CD4-positive, alpha-beta T cell (primary cell): ENCODE data around the gene HS3ST5. TPM values are rescaled to one million over a fixed set of nuclear protein-coding genes. Genes with fewer than 3 reads are reported as not detected.

ENCODE experiments used
- ATAC-seq: fragments of 200-7000 bp; cut with Tn5 transposase; one replicate; pipeline ENCODE4 v1.10.0; 2022; ENCODE audit warnings: mild to moderate bottlenecking; ENCODE audit not compliant: poor library complexity
- CTCF ChIA-PET: fragments of 350-600 bp; sonication (Branson Sonifier 250); formaldehyde crosslinking; loops from one replicate; lab custom pipeline; 2021; ENCODE audit warnings: antibody characterized with exemption, inconsistent platforms; lab: Charles Lee
- POLR2A ChIA-PET: fragments of 350-600 bp; sonication (Branson Sonifier 250); formaldehyde crosslinking; loops from one replicate; lab custom pipeline; 2021; ENCODE audit warnings: antibody characterized with exemption, inconsistent platforms; lab: Charles Lee
- DNase-seq, 14 experiments: peaks; one replicate each; pipeline ENCODE4 v3.0.0-alpha.2; 2013 to 2020; ENCODE audit warnings: mixed read lengths in 2 of 14
- H3K27ac ChIP-seq, 2 donors: one replicate each; pipeline versions ENCODE4 v1.5.1 to v1.7.0; 2013; ENCODE audit warnings: low read length in 2 of 2, low read depth in 1 of 2, mild to moderate bottlenecking in 1 of 2
- H3K27me3 ChIP-seq, 2 experiments: 1 replicate in 1 of 2; 2 replicates in 1 of 2; pipeline versions ENCODE4 v1.6.1 to v1.7.0; 2013; ENCODE audit warnings: low read length in 2 of 2, control low read depth in 1 of 2, mild to moderate bottlenecking in 1 of 2, moderate library complexity in 1 of 2; ENCODE audit not compliant: insufficient read depth in 2 of 2, control insufficient read depth in 1 of 2
- H3K36me3 ChIP-seq: one replicate; pipeline ENCODE4 v1.6.1; 2013; ENCODE audit warnings: low read length, control low read depth; ENCODE audit not compliant: insufficient read depth
- H3K4me1 ChIP-seq: one replicate; pipeline ENCODE4 v1.6.1; 2013; ENCODE audit warnings: low read length, control low read depth; ENCODE audit not compliant: insufficient read depth
- H3K4me3 ChIP-seq: one replicate; pipeline ENCODE4 v1.5.1; 2013; ENCODE audit warnings: mild to moderate bottlenecking, low read length, moderate library complexity
- H3K9me3 ChIP-seq, 2 experiments: 1 replicate in 1 of 2; 2 replicates in 1 of 2; pipeline versions ENCODE4 v1.6.1 to v1.7.0; 2013; ENCODE audit warnings: low read length in 2 of 2, mild to moderate bottlenecking in 2 of 2, control low read depth in 1 of 2, moderate library complexity in 1 of 2; ENCODE audit not compliant: control insufficient read depth in 1 of 2, insufficient read depth in 1 of 2
- H3K27ac Mint-ChIP-seq: one replicate; pipeline ENCODE4 v1.8.0; 2020; ENCODE audit warnings: mixed read lengths
- H3K27me3 Mint-ChIP-seq: one replicate; pipeline ENCODE4 v1.8.0; 2021; ENCODE audit warnings: mixed read lengths
- H3K36me3 Mint-ChIP-seq: one replicate; pipeline ENCODE4 v1.8.0; 2021; ENCODE audit warnings: low read depth, mixed read lengths
- H3K4me1 Mint-ChIP-seq: one replicate; pipeline ENCODE4 v1.8.0; 2021; ENCODE audit warnings: low read depth, mixed read lengths
- H3K4me3 Mint-ChIP-seq: one replicate; pipeline ENCODE4 v1.8.0; 2020; ENCODE audit warnings: mild to moderate bottlenecking, mixed read lengths
- H3K9me3 Mint-ChIP-seq: one replicate; pipeline ENCODE4 v1.8.0; 2020; ENCODE audit warnings: mixed read lengths
- intact Hi-C, 2 experiments: fragments of 100-400 bp; cut with DNase I in 1 of 2; cut with micrococcal nuclease in 1 of 2; formaldehyde crosslinking; loops; one replicate each; pipeline versions ENCODE4 v1.15.1 to v1.9.0; 2023 to 2025; cut with DNase I, micrococcal nuclease
- total RNA-seq, 174 experiments: library from RNA in 2 of 174; stranded (reverse) in 2 of 174; gene quantifications; one replicate each; pipeline ENCODE4 v1.2.3 and lab custom pipeline; 2021 to 2026
- TF ChIP-seq, protein P1 (sequence below): fragments of 200-600 bp; IDR thresholded peaks from one replicate; pipeline ENCODE4 v1.8.0; 2022; ENCODE audit warnings: antibody characterized with exemption, mild to moderate bottlenecking

Gene HS3ST5
- total RNA-seq, 2 experiments from 2014 or later, result not detected

DNA sequence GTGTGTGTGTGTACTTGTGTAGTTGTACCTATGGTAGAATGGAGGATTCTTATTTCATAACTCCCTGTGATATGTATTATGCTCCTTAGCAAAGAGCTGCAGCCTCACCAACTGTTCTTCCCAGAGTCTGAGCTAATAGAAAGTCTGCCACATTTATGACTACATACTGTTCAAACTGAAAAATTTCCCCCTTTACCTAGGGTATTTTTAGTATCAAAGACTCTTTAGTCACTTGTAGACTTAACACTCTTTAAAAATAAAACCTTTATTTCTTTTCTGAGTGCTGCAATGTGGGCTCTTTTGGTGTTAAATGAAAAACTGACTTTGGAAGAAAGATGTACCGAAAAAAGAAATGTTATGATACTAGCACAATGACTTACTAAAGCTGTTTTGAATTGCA is 39.6 kb upstream of the HS3ST5 start:
- H3K9me3 ChIP-seq, result no peaks in the 10 kb centered on the region
- DNase-seq (no peak), ATAC-seq (no peak)
- H3K4me3 ChIP-seq, result no peak overlapping the region
- no peaks in the 10 kb centered on the region for H3K36me3 Mint-ChIP-seq
- H3K36me3 ChIP-seq, result no peaks in the 10 kb centered on the region
- intact Hi-C loops, result no loop called here
- H3K27me3 Mint-ChIP-seq, result no peaks in the 10 kb centered on the region
- ChIA-PET CTCF (no interaction called here), POLR2A (no interaction called here)
- TF ChIP-seq, protein P1, sequence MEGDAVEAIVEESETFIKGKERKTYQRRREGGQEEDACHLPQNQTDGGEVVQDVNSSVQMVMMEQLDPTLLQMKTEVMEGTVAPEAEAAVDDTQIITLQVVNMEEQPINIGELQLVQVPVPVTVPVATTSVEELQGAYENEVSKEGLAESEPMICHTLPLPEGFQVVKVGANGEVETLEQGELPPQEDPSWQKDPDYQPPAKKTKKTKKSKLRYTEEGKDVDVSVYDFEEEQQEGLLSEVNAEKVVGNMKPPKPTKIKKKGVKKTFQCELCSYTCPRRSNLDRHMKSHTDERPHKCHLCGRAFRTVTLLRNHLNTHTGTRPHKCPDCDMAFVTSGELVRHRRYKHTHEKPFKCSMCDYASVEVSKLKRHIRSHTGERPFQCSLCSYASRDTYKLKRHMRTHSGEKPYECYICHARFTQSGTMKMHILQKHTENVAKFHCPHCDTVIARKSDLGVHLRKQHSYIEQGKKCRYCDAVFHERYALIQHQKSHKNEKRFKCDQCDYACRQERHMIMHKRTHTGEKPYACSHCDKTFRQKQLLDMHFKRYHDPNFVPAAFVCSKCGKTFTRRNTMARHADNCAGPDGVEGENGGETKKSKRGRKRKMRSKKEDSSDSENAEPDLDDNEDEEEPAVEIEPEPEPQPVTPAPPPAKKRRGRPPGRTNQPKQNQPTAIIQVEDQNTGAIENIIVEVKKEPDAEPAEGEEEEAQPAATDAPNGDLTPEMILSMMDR, result no peak
- H3K27me3 ChIP-seq, result no peaks in the 10 kb centered on the region
- no peaks in the 10 kb centered on the region for H3K4me1 ChIP-seq
- no peaks in the 10 kb centered on the region for H3K9me3 Mint-ChIP-seq
- H3K4me1 Mint-ChIP-seq, result no peaks in the 10 kb centered on the region
- H3K4me3 Mint-ChIP-seq, result no peak overlapping the region
- no peak overlapping the region for H3K27ac Mint-ChIP-seq
- H3K27ac ChIP-seq, result no peak overlapping the region

DNA sequence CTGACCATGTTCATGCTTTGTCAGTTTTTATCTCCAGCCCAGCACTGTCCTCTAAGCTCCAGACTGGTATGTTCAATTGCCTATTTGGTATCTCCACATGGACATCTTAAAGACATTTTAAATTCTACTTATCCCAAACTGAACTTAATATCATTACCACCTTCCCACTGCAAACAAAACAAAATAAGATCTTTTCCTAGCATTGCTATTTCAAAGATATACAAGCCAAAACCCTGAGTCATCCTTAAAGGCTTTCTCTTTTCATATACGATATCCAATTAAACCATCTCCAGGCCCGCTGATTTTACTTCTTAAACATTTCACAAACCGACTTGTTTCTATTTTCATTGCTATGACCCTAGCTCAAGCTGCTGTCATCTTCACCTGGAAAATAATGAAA is 35.1 kb upstream of the HS3ST5 start:
- CTCF ChIA-PET, result no interaction called here
- no peaks in the 10 kb centered on the region for H3K27me3 Mint-ChIP-seq
- intact Hi-C loops, result no loop called here
- ATAC-seq (no peak), DNase-seq (no peak)
- Histone ChIP-seq H3K27ac (no peak overlapping the region), H3K27me3 (no peaks in the 10 kb centered on the region), H3K9me3 (no peaks in the 10 kb centered on the region), H3K36me3 (no peaks in the 10 kb centered on the region), H3K4me1 (no peaks in the 10 kb centered on the region), H3K4me3 (no peak overlapping the region)
- no peaks in the 10 kb centered on the region for H3K36me3 Mint-ChIP-seq
- POLR2A ChIA-PET, result no interaction called here
- H3K4me3 Mint-ChIP-seq, result no peak overlapping the region
- H3K4me1 Mint-ChIP-seq, result no peaks in the 10 kb centered on the region
- no peaks in the 10 kb centered on the region for H3K9me3 Mint-ChIP-seq
- no peak overlapping the region for H3K27ac Mint-ChIP-seq
- TF ChIP-seq, protein P1, result no peak

DNA sequence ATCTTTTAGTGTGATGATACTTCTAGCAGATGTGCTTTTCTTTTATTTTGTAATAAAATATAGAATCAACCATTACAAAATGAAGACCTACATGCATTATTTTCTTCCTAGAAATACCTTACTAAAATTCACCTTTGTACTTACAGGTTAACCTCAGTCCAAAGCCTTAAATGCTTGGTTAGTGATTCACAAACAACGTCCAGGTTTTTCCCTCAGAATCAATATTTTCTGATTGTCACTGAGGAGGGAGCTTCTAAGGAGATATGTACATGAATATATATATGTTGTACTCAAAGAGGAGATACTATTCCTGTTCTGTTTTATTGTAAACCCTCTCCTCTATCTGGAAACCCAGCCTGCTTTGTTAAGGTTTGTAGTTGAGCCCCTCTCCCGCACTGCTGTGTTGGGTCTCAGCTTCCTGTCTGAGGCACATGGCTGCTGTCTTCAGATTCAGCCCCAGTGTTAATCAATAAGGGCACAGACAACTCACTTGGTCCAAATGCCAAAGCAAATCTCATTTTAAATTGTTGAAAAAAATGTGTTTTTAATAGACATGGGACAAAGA is 33.9 kb upstream of the HS3ST5 start:
- Mint-ChIP-seq H3K27ac (no peak overlapping the region), H3K36me3 (no peaks in the 10 kb centered on the region), H3K4me3 (no peak overlapping the region), H3K9me3 (no peaks in the 10 kb centered on the region), H3K4me1 (no peaks in the 10 kb centered on the region), H3K27me3 (no peaks in the 10 kb centered on the region)
- H3K4me1 ChIP-seq, result no peaks in the 10 kb centered on the region
- H3K27ac ChIP-seq, result no peak overlapping the region
- no peaks in the 10 kb centered on the region for H3K36me3 ChIP-seq
- ChIA-PET CTCF (interaction anchor here (0.7 kb wide), 1 partner anchor 150 kb away, joined by 3 read pairs; no protein-coding TSS in a partner anchor), POLR2A (no interaction called here)
- no peak for ATAC-seq
- intact Hi-C loops, result no loop called here
- H3K4me3 ChIP-seq, result no peak overlapping the region
- no peaks in the 10 kb centered on the region for H3K9me3 ChIP-seq
- TF ChIP-seq, protein P1, result no peak
- H3K27me3 ChIP-seq, result no peaks in the 10 kb centered on the region
- DNase-seq, result no peak
